AG04450 (cell line): ENCODE measurements around the gene GRIN2A. TPM values are rescaled to one million over a fixed set of nuclear protein-coding genes. Genes with fewer than 3 reads are reported as not detected.

Experiments
- CTCF ChIA-PET: fragments of 300-600, 350-600 bp; formaldehyde crosslinking; extraction: SDS; loops from one replicate; lab custom pipeline; 2022; ENCODE audit warnings: antibody characterized with exemption, inconsistent platforms; lab: Charles Lee
- POLR2A ChIA-PET: fragments of 350-600 bp; formaldehyde crosslinking; extraction: SDS; loops from one replicate; lab custom pipeline; 2021; ENCODE audit warnings: antibody characterized with exemption, inconsistent platforms; lab: Yijun Ruan, JAX
- DNase-seq: peaks from one replicate; pipeline ENCODE4 v3.0.0-alpha.2; 2011; ENCODE audit warnings: low read depth, low spot score
- H3K27ac ChIP-seq: one replicate; pipeline ENCODE4 v1.5.1; 2012; ENCODE audit warnings: low read depth, low read length, control low read depth
- H3K27me3 ChIP-seq: one replicate; pipeline ENCODE4 v1.6.0; 2012; ENCODE audit warnings: low read length; ENCODE audit not compliant: control insufficient read depth, insufficient read depth
- H3K4me3 ChIP-seq: 2 replicates; pipeline ENCODE4 v1.5.1; 2011; ENCODE audit warnings: mild to moderate bottlenecking, low read depth, low read length, control low read depth
- H3K9me3 ChIP-seq: 2 replicates; pipeline ENCODE4 v1.5.1; 2012; ENCODE audit warnings: low read length; ENCODE audit not compliant: control insufficient read depth, insufficient read depth
- CTCF ChIP-seq: IDR thresholded peaks from 2 replicates; pipeline ENCODE4 v1.5.1; 2011; ENCODE audit warnings: low read depth, low read length, control low read depth, inconsistent platforms
- polyA plus RNA-seq: library from polyadenylated mRNA; depleted of rRNA; stranded (reverse); fragments of >200 nt; gene quantifications from 2 replicates; pipeline ENCODE4 v1.2.3, GENCODE V29; 2011

GRIN2A gene
- polyA plus RNA-seq, 1 experiment: not detected

- Histone ChIP-seq H3K27ac (no peak overlapping the region), H3K27me3 (no peaks in the 10 kb centered on the region), H3K4me3 (no peak overlapping the region), H3K9me3 (peaks cover 19% of the 10 kb centered on the region)
- no peak for DNase-seq
- CTCF ChIA-PET: no interaction called here
- POLR2A ChIA-PET: no interaction called here
- no peak for TF ChIP-seq CTCF
Measured at GRCh38 chr16:9904526-9904925, 277.7 kb downstream of the GRIN2A start.

GRCh38 chr16:9900576-9900975 lies 281.7 kb downstream of the GRIN2A start:
- H3K27me3 ChIP-seq: no peaks in the 10 kb centered on the region
- no peak for TF ChIP-seq CTCF
- CTCF ChIA-PET: no interaction called here
- DNase-seq: no peak
- no peak overlapping the region for H3K27ac ChIP-seq
- no peak overlapping the region for H3K4me3 ChIP-seq
- peaks cover 9% of the 10 kb centered on the region; the same call in 1 of the 2 replicates for H3K9me3 ChIP-seq
- POLR2A ChIA-PET: no interaction called here

- Histone ChIP-seq H3K9me3 (peaks cover 12% of the 10 kb centered on the region; the same call in 1 of the 2 replicates), H3K4me3 (no peak overlapping the region), H3K27me3 (no peaks in the 10 kb centered on the region), H3K27ac (no peak overlapping the region)
- POLR2A ChIA-PET: no interaction called here
- no peak for DNase-seq
- CTCF ChIA-PET: no interaction called here
- no peak for TF ChIP-seq CTCF
Measured at GRCh38 chr16:9898555-9898954, 283.7 kb downstream of the GRIN2A start.

- no peak overlapping the region for H3K4me3 ChIP-seq
- CTCF ChIA-PET: no interaction called here
- H3K9me3 ChIP-seq: peaks cover 12% of the 10 kb centered on the region; the same call in 1 of the 2 replicates
- H3K27me3 ChIP-seq: no peaks in the 10 kb centered on the region
- TF ChIP-seq CTCF: no peak
- H3K27ac ChIP-seq: no peak overlapping the region
- POLR2A ChIA-PET: no interaction called here
- DNase-seq: no peak
Measured at GRCh38 chr16:9898124-9898523, 284.1 kb downstream of the GRIN2A start.

GRCh38 chr16:9895817-9896216 lies 286.4 kb downstream of the GRIN2A start:
- DNase-seq: no peak
- Histone ChIP-seq H3K27me3 (no peaks in the 10 kb centered on the region), H3K27ac (no peak overlapping the region), H3K4me3 (no peak overlapping the region), H3K9me3 (peaks cover 9% of the 10 kb centered on the region; the same call in 1 of the 2 replicates)
- CTCF ChIA-PET: no interaction called here
- TF ChIP-seq CTCF: no peak
- POLR2A ChIA-PET: no interaction called here
